H1 (cell line): Measurements from ENCODE around the gene OSBPL3. TPM values are rescaled to one million over a fixed set of nuclear protein-coding genes. Genes with fewer than 3 reads are reported as not detected.

Experiments used
- CTCF ChIA-PET: fragments of 300-600 bp; sonication (Branson Sonifier 250); formaldehyde crosslinking; loops from one replicate; lab custom pipeline; 2021; ENCODE audit not compliant: partially characterized antibody; lab: Charles Lee
- POLR2A ChIA-PET: fragments of 300-600 bp; sonication (Branson Sonifier 250); formaldehyde crosslinking; loops from one replicate; lab custom pipeline; 2021; ENCODE audit warnings: inconsistent platforms; ENCODE audit not compliant: partially characterized antibody; lab: Charles Lee
- DNase-seq, 2 experiments: peaks; one replicate each; pipeline versions ENCODE4 v3.0.0 to v3.0.0-alpha.2; 2010 to 2022; ENCODE audit warnings: low spot score in 2 of 2, low read depth in 1 of 2, mixed read lengths in 1 of 2
- FAIRE-seq: peaks from 2 replicates; lab custom pipeline; 2011; peaks lifted over from hg19 to GRCh38; lab: Jason Lieb, UNC
- H2AFZ ChIP-seq: 2 replicates; pipeline ENCODE4 v1.8.1; 2012; ENCODE audit warnings: low read length, inconsistent platforms
- H2AK5ac ChIP-seq: 2 replicates; pipeline ENCODE4 v1.6.1; 2013; ENCODE audit warnings: low read depth, low read length
- H2BK120ac ChIP-seq: replicated peaks from 2 replicates; pipeline ENCODE3; 2013; ENCODE audit warnings: low read depth, low read length, inconsistent platforms
- H2BK12ac ChIP-seq: 2 replicates; pipeline ENCODE4 v1.6.1; 2013; ENCODE audit warnings: low read depth, low read length
- H2BK15ac ChIP-seq: 2 replicates; pipeline ENCODE4 v1.6.1; 2013; ENCODE audit warnings: low read length
- H2BK20ac ChIP-seq: 2 replicates; pipeline ENCODE4 v1.6.1; 2013; ENCODE audit warnings: low read length
- H2BK5ac ChIP-seq: 2 replicates; pipeline ENCODE4 v1.6.1; 2013; ENCODE audit warnings: low read depth, low read length
- H3K14ac ChIP-seq: 2 replicates; pipeline ENCODE4 v1.6.1; 2013; ENCODE audit warnings: inconsistent platforms; ENCODE audit not compliant: insufficient read length
- H3K18ac ChIP-seq: 2 replicates; pipeline ENCODE4 v1.6.1; 2013; ENCODE audit warnings: low read length; ENCODE audit errors: extremely low read depth
- H3K23ac ChIP-seq: 2 replicates; pipeline ENCODE4 v1.6.1; 2013; ENCODE audit warnings: inconsistent platforms; ENCODE audit not compliant: insufficient read length
- H3K23me2 ChIP-seq: 2 replicates; pipeline ENCODE4 v1.6.1; 2013; ENCODE audit warnings: low read depth, low read length
- H3K27ac ChIP-seq: 2 replicates; pipeline ENCODE4 v1.6.1; 2011; ENCODE audit warnings: low read depth, low read length, inconsistent platforms
- H3K27me3 ChIP-seq, 4 experiments: replicated peaks in 1 of 4; 1 replicate in 1 of 4; 2 replicates in 3 of 4; pipeline versions ENCODE4 v1.6.1 to v1.8.1; 2011 to 2013; ENCODE audit warnings: low read length in 3 of 4, mild to moderate bottlenecking in 3 of 4, inconsistent platforms in 2 of 4, mixed read lengths in 2 of 4, moderate library complexity in 1 of 4; ENCODE audit not compliant: control insufficient read depth in 3 of 4, insufficient read depth in 3 of 4; ENCODE audit errors: extremely low read depth in 1 of 4
- H3K36me3 ChIP-seq, 4 experiments: 2 replicates each; pipeline versions ENCODE4 v1.6.1 to v1.8.1; 2011 to 2013; ENCODE audit warnings: mild to moderate bottlenecking in 4 of 4, low read length in 3 of 4, moderate library complexity in 2 of 4, control low read depth in 1 of 4, inconsistent platforms in 1 of 4; ENCODE audit not compliant: insufficient read depth in 4 of 4, control insufficient read depth in 2 of 4
- H3K4ac ChIP-seq: replicated peaks from 2 replicates; pipeline ENCODE3; 2013; ENCODE audit warnings: low read length, low read depth, mixed read lengths, inconsistent platforms; ENCODE audit not compliant: insufficient read length
- H3K4me1 ChIP-seq, 4 experiments: replicated peaks in 1 of 4; 1 replicate in 1 of 4; 2 replicates in 3 of 4; pipeline versions ENCODE4 v1.6.1 to v1.8.1; 2011 to 2013; ENCODE audit warnings: low read length in 3 of 4, inconsistent platforms in 2 of 4, mixed read lengths in 1 of 4; ENCODE audit not compliant: insufficient read depth in 4 of 4, control insufficient read depth in 3 of 4
- H3K4me2 ChIP-seq, 2 experiments: 2 replicates each; pipeline versions ENCODE4 v1.6.1 to v1.8.1; 2011 to 2013; ENCODE audit warnings: low read depth in 2 of 2, low read length in 2 of 2, control low read depth in 1 of 2, inconsistent platforms in 1 of 2, mild to moderate bottlenecking in 1 of 2; ENCODE audit not compliant: insufficient read depth in 1 of 2
- H3K4me3 ChIP-seq, 4 experiments: fragments of 200-600, 300-600 bp in 1 of 4; sonication (generic), shearing (Covaris generic), sonication (Bioruptor Twin) in 1 of 4; 2 replicates each; pipeline versions ENCODE4 v1.5.1 to v1.8.1; 2011 to 2016; ENCODE audit warnings: low read length in 4 of 4, low read depth in 3 of 4, control low read depth in 2 of 4, inconsistent platforms in 2 of 4, mild to moderate bottlenecking in 2 of 4, mixed read lengths in 1 of 4, moderate library complexity in 1 of 4; ENCODE audit not compliant: insufficient read depth in 2 of 4; ENCODE audit errors: extremely low read depth in 1 of 4
- H3K56ac ChIP-seq: replicated peaks from 2 replicates; pipeline ENCODE3; 2013; ENCODE audit warnings: low read depth, mild to moderate bottlenecking, mixed read lengths, low read length, inconsistent platforms; ENCODE audit not compliant: insufficient read length
- H3K79me1 ChIP-seq: 2 replicates; pipeline ENCODE4 v1.6.1; 2013; ENCODE audit warnings: low read depth, low read length, control low read depth
- H3K79me2 ChIP-seq, 2 experiments: 2 replicates each; pipeline versions ENCODE4 v1.6.1 to v1.8.1; 2012 to 2013; ENCODE audit warnings: low read length in 2 of 2, mild to moderate bottlenecking in 2 of 2, inconsistent platforms in 1 of 2; ENCODE audit not compliant: insufficient read depth in 2 of 2, control insufficient read depth in 1 of 2
- H3K9ac ChIP-seq, 4 experiments: replicated peaks in 1 of 4; 1 replicate in 1 of 4; 2 replicates in 3 of 4; pipeline versions ENCODE4 v1.6.1 to v1.8.1; 2011 to 2013; ENCODE audit warnings: low read depth in 3 of 4, low read length in 3 of 4, control low read depth in 2 of 4, mild to moderate bottlenecking in 2 of 4, moderate library complexity in 2 of 4, inconsistent platforms in 1 of 4; ENCODE audit errors: extremely low read depth in 1 of 4
- H3K9me3 ChIP-seq, 2 experiments: 2 replicates each; pipeline versions ENCODE4 v1.6.1 to v1.8.1; 2012 to 2013; ENCODE audit warnings: mild to moderate bottlenecking in 2 of 2, moderate library complexity in 2 of 2, control low read depth in 1 of 2, inconsistent platforms in 1 of 2, low read depth in 1 of 2, low read length in 1 of 2, mixed read lengths in 1 of 2; ENCODE audit not compliant: insufficient read depth in 2 of 2
- H4K20me1 ChIP-seq, 2 experiments: replicated peaks in 1 of 2; 2 replicates each; pipeline versions ENCODE3 to v1.8.1; 2011 to 2013; ENCODE audit warnings: inconsistent platforms in 2 of 2, low read length in 2 of 2, mild to moderate bottlenecking in 1 of 2; ENCODE audit not compliant: insufficient read depth in 2 of 2, control insufficient read depth in 1 of 2
- H4K5ac ChIP-seq: 2 replicates; pipeline ENCODE4 v1.6.1; 2013; ENCODE audit warnings: low read length, low read depth, mixed read lengths, inconsistent platforms; ENCODE audit not compliant: insufficient read length
- H4K8ac ChIP-seq: 2 replicates; pipeline ENCODE4 v1.8.0; 2013; ENCODE audit warnings: mild to moderate bottlenecking, moderate library complexity, low read length, inconsistent platforms; ENCODE audit not compliant: insufficient read depth; ENCODE audit errors: extremely low read depth
- H4K91ac ChIP-seq: replicated peaks from 2 replicates; pipeline ENCODE3; 2013; ENCODE audit warnings: low read length, mixed read lengths, inconsistent platforms; ENCODE audit not compliant: insufficient read length
- BRCA1 ChIP-seq: IDR thresholded peaks from 2 replicates; pipeline ENCODE4 v1.6.1; 2012; ENCODE audit warnings: low read depth, low read length, improper control_type of control experiment
- GABPA ChIP-seq: IDR thresholded peaks from 2 replicates; pipeline ENCODE4 v1.6.1; 2011; ENCODE audit warnings: mild to moderate bottlenecking, low read length, moderate library complexity, borderline replicate concordance; ENCODE audit not compliant: insufficient read depth
- HDAC2 ChIP-seq, 2 experiments: fragments of 300-600 bp in 1 of 2; sonication (generic) in 1 of 2; IDR thresholded peaks; 2 replicates each; pipeline ENCODE4 v1.6.1; 2011 to 2012; ENCODE audit warnings: low read depth in 2 of 2, low read length in 2 of 2, mild to moderate bottlenecking in 2 of 2, moderate library complexity in 2 of 2, borderline replicate concordance in 1 of 2, inconsistent platforms in 1 of 2
- RBBP5 ChIP-seq: IDR thresholded peaks from 2 replicates; pipeline ENCODE4 v1.7.1; 2012; ENCODE audit warnings: low read depth, mild to moderate bottlenecking, inconsistent platforms, low read length, moderate library complexity, borderline replicate concordance
- WGBS, 2 experiments: shearing (Covaris generic) in 1 of 2; methylation state at CpG; one replicate each; pipeline versions ENCODE4 v1.1.6 to v1.1.7; 2013 to 2015; ENCODE audit warnings: low lambda C conversion rate in 2 of 2, mixed read lengths in 2 of 2, inconsistent platforms in 1 of 2, low coverage in 1 of 2, missing lambda C conversion rate in 1 of 2; ENCODE audit not compliant: insufficient replicate concordance in 2 of 2, insufficient coverage in 1 of 2, insufficient read length in 1 of 2; ENCODE audit errors: extremely low coverage in 1 of 2, missing lambda C conversion rate in 1 of 2; 5-methylcytosine and 5-hydroxymethylcytosine counted together
- polyA plus RNA-seq, 7 experiments: library from polyadenylated mRNA; depleted of rRNA in 3 of 7; stranded (reverse) in 5 of 7; unstranded in 2 of 7; fragments of >200 nt in 5 of 7; fragments of 200-250 nt in 2 of 7; gene quantifications; 1 replicate in 5 of 7; 2 replicates in 1 of 7; 4 replicates in 1 of 7; pipeline versions ENCODE4 v1.2.1 to v1.2.3, GENCODE V29; 2011 to 2013; ENCODE audit warnings: missing spikeins in 2 of 7, mixed read lengths in 2 of 7
- total RNA-seq: library from RNA; stranded (reverse); fragmentation: NEBNext Ultra II Directional; extraction: Animal tissue kit (Norgen Biotek cat#: 25700); gene quantifications from 2 replicates; pipeline ENCODE4 v1.2.1, GENCODE V29; 2021

Gene OSBPL3
- total and polyA plus RNA-seq, 2 of the 8 experiments (the other 6 are each of a cell fraction or from before 2014, with no cell fraction given): 2.8 to 13.9 TPM

DNA sequence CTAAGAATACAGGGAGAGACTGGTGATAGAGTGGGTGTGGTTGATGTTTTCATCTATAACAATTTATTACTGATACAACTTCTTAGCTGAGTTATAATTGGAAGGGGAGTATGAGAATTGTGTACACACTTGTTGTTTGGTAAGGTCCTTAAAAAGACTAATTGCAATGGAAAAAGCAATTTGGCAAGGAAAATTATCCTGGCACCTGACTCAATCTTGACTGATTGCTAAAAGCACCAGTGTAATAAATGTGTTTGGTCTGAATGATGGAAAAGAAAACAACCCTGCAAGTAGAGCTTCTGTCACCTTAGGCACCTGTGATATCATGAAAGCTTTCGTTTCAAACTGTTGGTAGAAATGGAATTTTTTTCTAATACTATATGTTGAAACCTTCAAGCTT lies 216.0 kb downstream of the OSBPL3 start:
- Histone ChIP-seq H3K9ac (no peak overlapping the region), H2BK20ac (no peak overlapping the region), H2AK5ac (no peak overlapping the region), H2BK15ac (no peak overlapping the region)
- TF ChIP-seq HDAC2 (IDR thresholded peaks at IDR 0.05; ENCODE audit: borderline replicate concordance in 1 of 2, low read depth in 2 of 2, low read length in 2 of 2): no peak
- no peak for TF ChIP-seq RBBP5
- TF ChIP-seq BRCA1: no peak
- no peak for TF ChIP-seq GABPA
- TF ChIP-seq, all 59 proteins: peak for 0
- Histone ChIP-seq H2BK12ac (no peak overlapping the region), H3K36me3 (no peaks in the 10 kb centered on the region), H2BK5ac (no peak overlapping the region), H3K56ac (no peak overlapping the region), H4K8ac (no peak overlapping the region), H3K27ac (no peak overlapping the region), H3K4ac (no peak overlapping the region), H3K4me3 (no peak overlapping the region), H4K91ac (no peak overlapping the region), H3K18ac (no peak overlapping the region), H3K14ac (no peak overlapping the region), H3K23me2 (no peaks in the 10 kb centered on the region; the same call in 1 of the 2 replicates), H3K23ac (no peak overlapping the region), H2AFZ (no peak overlapping the region), H3K79me1 (no peaks in the 10 kb centered on the region), H3K9me3 (no peaks in the 10 kb centered on the region), H4K20me1 (no peaks in the 10 kb centered on the region), H3K79me2 (no peaks in the 10 kb centered on the region), H4K5ac (no peak overlapping the region), H3K4me2 (no peak overlapping the region), H3K4me1 (no peaks in the 10 kb centered on the region), H3K27me3 (peaks cover 0 to 3% (median under 1%) of the 10 kb centered on the region in 4 experiments; a peak in 2 of 7 replicates), H2BK120ac (no peak overlapping the region)
- CTCF ChIA-PET: interaction anchor here (1.5 kb wide), 2 partner anchors 41 to 42 kb away, joined by 4 to 6 read pairs; no protein-coding TSS in a partner anchor
- POLR2A ChIA-PET: no interaction called here
- FAIRE-seq: no peak
- no peak for DNase-seq
- 88% methylated on average over 1 of the region's 1 CpG; no CpG with 5 or more reads in 1 of the 2 experiments for WGBS, 2 experiments
